ENCODE data around the gene FGD5.

FGD5 gene

GRCh38 chr3:14891135-14892132 is 72.7 kb downstream of the FGD5 start:
- TF ChIP-seq, protein P1, sequence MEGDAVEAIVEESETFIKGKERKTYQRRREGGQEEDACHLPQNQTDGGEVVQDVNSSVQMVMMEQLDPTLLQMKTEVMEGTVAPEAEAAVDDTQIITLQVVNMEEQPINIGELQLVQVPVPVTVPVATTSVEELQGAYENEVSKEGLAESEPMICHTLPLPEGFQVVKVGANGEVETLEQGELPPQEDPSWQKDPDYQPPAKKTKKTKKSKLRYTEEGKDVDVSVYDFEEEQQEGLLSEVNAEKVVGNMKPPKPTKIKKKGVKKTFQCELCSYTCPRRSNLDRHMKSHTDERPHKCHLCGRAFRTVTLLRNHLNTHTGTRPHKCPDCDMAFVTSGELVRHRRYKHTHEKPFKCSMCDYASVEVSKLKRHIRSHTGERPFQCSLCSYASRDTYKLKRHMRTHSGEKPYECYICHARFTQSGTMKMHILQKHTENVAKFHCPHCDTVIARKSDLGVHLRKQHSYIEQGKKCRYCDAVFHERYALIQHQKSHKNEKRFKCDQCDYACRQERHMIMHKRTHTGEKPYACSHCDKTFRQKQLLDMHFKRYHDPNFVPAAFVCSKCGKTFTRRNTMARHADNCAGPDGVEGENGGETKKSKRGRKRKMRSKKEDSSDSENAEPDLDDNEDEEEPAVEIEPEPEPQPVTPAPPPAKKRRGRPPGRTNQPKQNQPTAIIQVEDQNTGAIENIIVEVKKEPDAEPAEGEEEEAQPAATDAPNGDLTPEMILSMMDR (conservative IDR thresholded peaks at IDR 0.05; ENCODE audit: low read depth): no peak
- DNase-seq (ENCODE audit: low spot score): no peak
- ChIA-PET POLR2A (ENCODE audit: low non-redundant PET) (no interaction called here), CTCF (no interaction called here)
- no peak overlapping the region for H3K27ac ChIP-seq

DNA sequence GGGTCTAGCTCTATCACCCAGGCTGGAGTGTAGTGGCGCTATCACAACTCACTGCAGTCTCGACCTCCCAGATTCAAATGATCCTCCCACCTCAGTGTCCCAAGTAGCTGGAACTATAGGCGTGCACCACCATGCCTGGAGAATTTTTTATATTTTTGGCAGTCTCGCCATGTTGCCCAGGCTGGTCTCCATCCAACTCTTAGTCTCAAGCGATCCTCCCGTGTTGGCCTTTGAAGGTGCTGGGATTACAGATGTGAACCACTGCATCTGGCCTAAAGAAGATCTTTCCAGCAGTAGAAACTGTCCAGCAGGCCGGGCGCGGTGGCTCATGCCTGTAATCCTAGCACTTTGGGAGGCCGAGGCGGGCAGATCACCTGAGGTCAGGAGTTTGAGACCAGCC is 73.5 kb downstream of the FGD5 start:
- TF ChIP-seq, protein P1 (conservative IDR thresholded peaks at IDR 0.05; ENCODE audit: low read depth): no peak
- ChIA-PET POLR2A (ENCODE audit: low non-redundant PET) (no interaction called here), CTCF (no interaction called here)
- no peak for DNase-seq (ENCODE audit: low spot score)
- H3K27ac ChIP-seq: no peak overlapping the region

GRCh38 chr3:14894085-14894484 is 75.3 kb downstream of the FGD5 start:
- CTCF ChIA-PET: interaction anchor here (0.7 kb wide), 1 partner anchor 1124 kb away, joined by 3 read pairs; no protein-coding TSS in a partner anchor
- POLR2A ChIA-PET (ENCODE audit: low non-redundant PET): no interaction called here
- TF ChIP-seq, protein P1 (conservative IDR thresholded peaks at IDR 0.05; ENCODE audit: low read depth): no peak
- H3K27ac ChIP-seq: no peak overlapping the region
- no peak for DNase-seq (ENCODE audit: low spot score)

GRCh38 chr3:14897266-14897665 is 78.5 kb downstream of the FGD5 start:
- ChIA-PET POLR2A (ENCODE audit: low non-redundant PET) (no interaction called here), CTCF (interaction anchor here (0.6 kb wide), 1 partner anchor 262 kb away, joined by 4 read pairs; no protein-coding TSS in a partner anchor)
- H3K27ac ChIP-seq: no peak overlapping the region
- TF ChIP-seq, protein P1 (conservative IDR thresholded peaks at IDR 0.05; ENCODE audit: low read depth): no peak
- DNase-seq (ENCODE audit: low spot score): no peak

DNA sequence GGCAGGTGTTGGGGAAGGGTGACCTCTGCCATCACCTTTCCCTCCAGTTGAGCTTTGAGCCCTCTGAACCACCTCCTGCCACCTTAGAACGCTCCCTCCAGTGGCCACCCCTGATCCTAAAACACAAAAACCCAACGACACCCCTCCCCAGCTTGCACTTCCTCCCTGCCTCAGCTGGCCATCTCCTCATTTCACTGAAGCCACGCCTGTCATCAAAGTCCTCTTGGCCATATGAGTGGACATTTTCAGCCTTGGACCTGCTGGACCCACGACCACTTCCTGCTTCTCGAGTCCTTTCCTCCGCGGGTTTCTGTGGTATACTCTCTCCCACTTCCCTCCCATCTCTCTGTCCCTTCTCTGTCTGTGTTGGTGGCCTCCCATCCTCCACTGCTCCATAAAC is 80.2 kb downstream of the FGD5 start:
- TF ChIP-seq, protein P1 (conservative IDR thresholded peaks at IDR 0.05; ENCODE audit: low read depth): no peak
- ChIA-PET POLR2A (ENCODE audit: low non-redundant PET) (no interaction called here), CTCF (no interaction called here)
- no peak overlapping the region for H3K27ac ChIP-seq
- no peak for DNase-seq (ENCODE audit: low spot score)

GRCh38 chr3:14899993-14900618 is 81.3 kb downstream of the FGD5 start:
- DNase-seq (ENCODE audit: low spot score): no peak
- no peak overlapping the region for H3K27ac ChIP-seq
- TF ChIP-seq, protein P1 (conservative IDR thresholded peaks at IDR 0.05; ENCODE audit: low read depth): no peak
- POLR2A ChIA-PET (ENCODE audit: low non-redundant PET): no interaction called here
- CTCF ChIA-PET: interaction anchor here (1.0 kb wide), 1 partner anchor 89 kb away, joined by 3 read pairs; no protein-coding TSS in a partner anchor

All from RWPE1 (cell line).